Panc1 (cell line): ENCODE results near the gene FIBIN. TPM values are rescaled to one million over a fixed set of nuclear protein-coding genes. Genes with fewer than 3 reads are reported as not detected.

Experiments
- ATAC-seq: fragments of 200-7000 bp; cut with Tn5 transposase; 2 replicates; pipeline ENCODE4 v1.9.1; 2020; ENCODE audit warnings: mild to moderate bottlenecking, moderate library complexity
- BruUV-seq: library from RNA; stranded (reverse); fragments of 400-500 nt; replicated peaks from 2 replicates; lab custom pipeline; 2021; lab: Mats Ljungman, UMichigan
- CTCF ChIA-PET: fragments of 300-600 bp; sonication (Branson Sonifier 250); formaldehyde crosslinking; loops from one replicate; lab custom pipeline; 2022; ENCODE audit warnings: antibody characterized with exemption; lab: Charles Lee
- POLR2A ChIA-PET: fragments of 300-600 bp; sonication (Branson Sonifier 250); formaldehyde crosslinking; loops from one replicate; lab custom pipeline; 2022; ENCODE audit warnings: antibody characterized with exemption; lab: Charles Lee
- DNase-seq: peaks from one replicate; pipeline ENCODE4 v3.0.0-alpha.2; 2010; ENCODE audit warnings: low read depth, low spot score
- H3K27ac ChIP-seq: 2 replicates; pipeline ENCODE4 v1.5.1; 2011; ENCODE audit warnings: mild to moderate bottlenecking, low read length, inconsistent platforms
- H3K27me3 ChIP-seq: fragments of 200-500 bp; sonication (Bioruptor generic); 2 replicates; pipeline ENCODE4 v1.6.0; 2014; ENCODE audit warnings: low read length, inconsistent platforms; ENCODE audit not compliant: control insufficient read depth, insufficient read depth
- H3K36me3 ChIP-seq: fragments of 200-500 bp; sonication (Bioruptor generic); 2 replicates; pipeline ENCODE4 v1.5.1; 2014; ENCODE audit warnings: inconsistent platforms, mild to moderate bottlenecking, low read length, moderate library complexity; ENCODE audit not compliant: control insufficient read depth, insufficient read depth
- H3K4me1 ChIP-seq: 2 replicates; pipeline ENCODE4 v1.5.1; 2011; ENCODE audit warnings: inconsistent platforms, mild to moderate bottlenecking, low read length, moderate library complexity; ENCODE audit not compliant: control insufficient read depth, insufficient read depth
- H3K4me3 ChIP-seq, 2 experiments: 2 replicates each; pipeline ENCODE4 v1.5.1; 2011 to 2012; ENCODE audit warnings: low read depth in 2 of 2, low read length in 2 of 2, mild to moderate bottlenecking in 2 of 2, inconsistent platforms in 1 of 2, moderate library complexity in 1 of 2
- H3K9me3 ChIP-seq: fragments of 200-500 bp; sonication (Bioruptor generic); 2 replicates; pipeline ENCODE4 v1.5.1; 2014; ENCODE audit warnings: low read depth, mild to moderate bottlenecking, inconsistent platforms, low read length, moderate library complexity; ENCODE audit not compliant: control insufficient read depth, insufficient read depth
- CTCF ChIP-seq: fragments of 450-650 bp; IDR thresholded peaks from 2 replicates; pipeline ENCODE4 v1.5.1; 2017; ENCODE audit warnings: mild to moderate bottlenecking
- POLR2AphosphoS5 ChIP-seq: IDR thresholded peaks from 2 replicates; pipeline ENCODE4 v1.6.1; 2012; ENCODE audit warnings: mild to moderate bottlenecking, low read depth, low read length, moderate library complexity
- REST ChIP-seq, 2 experiments: IDR thresholded peaks; 2 replicates each; pipeline ENCODE4 v1.6.1; 2011 to 2012; ENCODE audit warnings: low read depth in 2 of 2, control low read depth in 1 of 2, low read length in 1 of 2, mild to moderate bottlenecking in 1 of 2, moderate library complexity in 1 of 2; ENCODE audit not compliant: insufficient read depth in 1 of 2
- SIN3A ChIP-seq: IDR thresholded peaks from 2 replicates; pipeline ENCODE4 v1.6.1; 2012; ENCODE audit warnings: low read depth, mild to moderate bottlenecking, low read length, moderate library complexity, borderline replicate concordance; ENCODE audit not compliant: insufficient read depth
- TCF7L2 ChIP-seq: IDR thresholded peaks from 2 replicates; pipeline ENCODE4 v1.6.1; 2011; ENCODE audit warnings: mild to moderate bottlenecking, low read depth, low read length, inconsistent platforms
- in situ Hi-C: cut with HindIII; loops from 2 replicates; pipeline ENCODE4 v1.10.0; 2016; ENCODE audit warnings: low sequenced_read_pairs, low pct_unique_long_range_greater_than_20kb
- intact Hi-C: fragments of 100-400 bp; cut with micrococcal nuclease; formaldehyde crosslinking; loops from one replicate; pipeline ENCODE4 v1.10.0; 2022; ENCODE audit not compliant: unreplicated experiment
- total RNA-seq: library from RNA; stranded (reverse); gene quantifications from one replicate; pipeline ENCODE4 v1.2.1, GENCODE V29; 2021; ENCODE audit not compliant: unreplicated experiment

The FIBIN gene
- total RNA-seq, 1 experiment from 2014 or later = not detected

- Histone ChIP-seq H3K4me1 (no peaks in the 10 kb centered on the region), H3K36me3 (no peaks in the 10 kb centered on the region), H3K4me3 (no peak overlapping the region), H3K27ac (no peak overlapping the region), H3K9me3 (no peaks in the 10 kb centered on the region), H3K27me3 (no peaks in the 10 kb centered on the region)
- BruUV-seq = no TSS peak
- CTCF ChIA-PET = no interaction called here
- TF ChIP-seq SIN3A (no peak), POLR2AphosphoS5 (no peak), REST (IDR thresholded peaks at IDR 0.05; ENCODE audit: insufficient read depth in 1 of 2, low read depth in 2 of 2, low read length in 1 of 2) (no peak), CTCF (no peak), TCF7L2 (no peak)
- POLR2A ChIA-PET = no interaction called here
- in situ Hi-C loops = no loop called here
- intact Hi-C loops = no loop called here
- no peak for ATAC-seq
- no peak for DNase-seq
Observed at GRCh38 chr11:27004103-27004502, 10.2 kb downstream of the FIBIN start.

- ChIA-PET POLR2A (no interaction called here), CTCF (interaction anchor here (0.6 kb wide), 1 partner anchor 499 kb away, joined by 5 read pairs; no protein-coding TSS in a partner anchor)
- Histone ChIP-seq H3K27me3 (no peaks in the 10 kb centered on the region), H3K36me3 (no peaks in the 10 kb centered on the region), H3K4me3 (no peak overlapping the region), H3K4me1 (no peaks in the 10 kb centered on the region), H3K27ac (no peak overlapping the region), H3K9me3 (no peaks in the 10 kb centered on the region)
- ATAC-seq (no peak), DNase-seq (no peak)
- no TSS peak for BruUV-seq
- in situ Hi-C loops = no loop called here
- no peak for TF ChIP-seq SIN3A
- TF ChIP-seq TCF7L2 = no peak
- TF ChIP-seq CTCF = no peak
- no peak for TF ChIP-seq REST (IDR thresholded peaks at IDR 0.05; ENCODE audit: insufficient read depth in 1 of 2, low read depth in 2 of 2, low read length in 1 of 2)
- no peak for TF ChIP-seq POLR2AphosphoS5
- intact Hi-C loops = no loop called here
Observed at GRCh38 chr11:27008811-27009535, 15.1 kb downstream of the FIBIN start.
